Measurements from ENCODE around the gene RPL13A. TPM values are rescaled to one million over a fixed set of nuclear protein-coding genes. Genes with fewer than 3 reads are reported as not detected.
"Not testable (repeated sequence)": the region's sequence is repeated elsewhere in the genome, so short reads cannot be mapped to it uniquely, and the experiment has no call there.

The RPL13A gene
- 2,556 and 3,423 TPM in 2 replicates for total RNA-seq

DNA sequence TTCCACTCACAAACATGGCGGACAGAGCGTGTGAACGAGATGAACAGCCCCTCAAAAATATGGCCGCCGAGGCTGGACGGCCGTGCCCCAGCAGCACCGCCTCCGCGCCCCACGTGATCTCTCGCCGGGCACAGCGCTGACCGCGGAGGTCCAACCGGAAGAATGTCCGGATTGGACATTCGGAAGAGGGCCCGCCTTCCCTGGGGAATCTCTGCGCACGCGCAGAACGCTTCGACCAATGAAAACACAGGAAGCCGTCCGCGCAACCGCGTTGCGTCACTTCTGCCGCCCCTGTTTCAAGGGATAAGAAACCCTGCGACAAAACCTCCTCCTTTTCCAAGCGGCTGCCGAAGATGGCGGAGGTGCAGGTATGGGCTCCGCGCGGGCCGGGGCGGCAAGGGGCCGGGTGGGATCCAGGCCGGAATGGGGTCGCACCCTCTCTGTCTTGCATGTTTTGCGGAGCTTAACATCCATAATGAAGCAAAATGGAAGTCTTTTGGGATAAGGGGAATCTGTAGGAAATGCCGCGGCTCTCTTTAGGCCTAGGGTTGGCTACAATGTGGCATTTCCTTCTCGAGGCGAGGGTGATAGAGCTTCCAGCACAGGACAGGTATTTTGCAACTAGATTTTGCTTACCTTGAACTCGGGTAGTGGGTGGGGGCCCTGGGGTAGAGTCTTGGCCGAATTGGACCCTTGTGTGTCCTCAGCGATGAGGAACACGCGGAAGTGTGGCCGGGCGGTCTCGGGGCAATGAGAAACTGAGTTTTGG, at the start of gene RPL13A:
Gene RPL13A, plus strand, starts transcription at position 332 of the 769 bp plus-strand sequence. Its CDS starts 22 bp downstream, at position 354.
- peak; percentile 96 for DNase-seq (ENCODE audit: low read depth, low spot score)

DNA sequence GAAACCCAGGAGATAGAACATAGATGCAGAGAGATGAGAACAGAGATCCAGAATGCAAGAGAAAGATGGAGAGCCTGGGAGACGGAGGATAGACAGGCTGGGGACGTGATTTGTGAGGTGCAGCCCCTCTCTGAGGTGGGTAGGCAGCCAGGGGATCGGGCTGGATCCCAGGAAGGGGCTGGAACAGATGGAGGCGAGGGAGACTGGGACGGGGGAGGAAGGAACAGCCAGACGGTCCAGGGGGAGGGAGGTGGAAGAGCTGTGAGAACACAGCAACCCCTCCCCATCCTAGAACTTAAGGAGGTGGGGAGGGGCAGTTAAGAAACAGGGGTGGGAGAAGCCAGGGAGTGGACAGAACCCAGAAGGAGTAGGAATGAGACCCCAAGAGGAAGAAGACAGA, 49.1 kb upstream of the RPL13A start:
- DNase-seq (ENCODE audit: low read depth, low spot score): no peak

DNA sequence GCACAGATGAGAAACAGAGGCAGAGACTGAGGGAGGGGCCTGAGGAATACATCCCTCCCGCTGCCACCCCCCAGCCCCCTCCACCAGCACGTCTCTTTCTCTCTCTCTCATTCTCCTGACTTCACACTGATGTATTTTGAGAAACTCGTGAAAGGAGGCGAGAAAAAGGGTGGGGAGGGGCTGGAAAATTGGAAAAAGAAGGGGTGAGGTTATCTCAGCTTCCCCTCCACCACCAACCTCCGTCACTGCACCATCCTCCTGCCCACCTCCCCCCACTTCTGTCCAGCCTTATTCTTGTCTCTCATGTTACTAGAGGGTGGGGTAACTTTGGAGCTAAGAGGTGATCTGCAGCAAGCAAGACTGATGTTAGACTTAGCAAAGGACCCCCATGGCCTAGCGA, 47.6 kb upstream of the RPL13A start:
- no peak for DNase-seq (ENCODE audit: low read depth, low spot score)

DNA sequence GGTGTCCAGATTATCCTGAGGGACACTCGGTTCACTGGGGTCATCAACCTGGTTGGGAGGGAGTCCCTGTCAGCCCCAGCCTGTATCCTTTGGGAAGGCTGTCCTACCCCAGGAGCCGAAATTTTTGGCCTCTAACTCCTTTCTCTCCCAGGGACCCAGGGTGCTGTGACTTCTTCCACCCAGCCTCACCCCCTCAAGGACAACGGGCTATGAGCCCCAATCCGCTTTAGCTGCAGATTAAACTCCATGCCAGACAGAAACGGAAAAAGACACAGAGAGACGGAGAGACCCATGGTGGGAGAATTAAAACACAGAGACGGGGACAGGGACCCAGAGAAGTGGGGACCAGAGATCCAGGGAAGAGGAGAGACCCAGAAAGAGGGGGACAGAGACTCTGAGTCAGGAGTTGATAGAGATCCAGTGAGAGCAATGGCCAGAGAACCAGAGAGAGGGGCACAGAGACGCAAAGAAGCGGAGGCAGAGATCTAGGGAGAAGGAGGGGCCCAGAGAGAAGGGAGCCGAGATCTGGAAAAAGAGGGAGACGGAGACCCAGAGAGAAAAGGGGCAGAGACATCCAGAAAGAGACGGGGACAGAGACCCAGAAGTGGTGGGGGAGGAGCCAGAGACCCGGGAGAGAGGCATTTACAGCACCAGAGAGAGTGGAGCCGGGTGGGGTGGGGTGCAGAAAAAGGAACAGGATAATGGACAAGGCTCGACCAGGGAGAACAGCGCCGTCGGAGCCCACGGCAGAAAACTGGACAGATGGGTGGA, 46.8 kb upstream of the RPL13A start:
- DNase-seq (ENCODE audit: low read depth, low spot score): no peak

DNA sequence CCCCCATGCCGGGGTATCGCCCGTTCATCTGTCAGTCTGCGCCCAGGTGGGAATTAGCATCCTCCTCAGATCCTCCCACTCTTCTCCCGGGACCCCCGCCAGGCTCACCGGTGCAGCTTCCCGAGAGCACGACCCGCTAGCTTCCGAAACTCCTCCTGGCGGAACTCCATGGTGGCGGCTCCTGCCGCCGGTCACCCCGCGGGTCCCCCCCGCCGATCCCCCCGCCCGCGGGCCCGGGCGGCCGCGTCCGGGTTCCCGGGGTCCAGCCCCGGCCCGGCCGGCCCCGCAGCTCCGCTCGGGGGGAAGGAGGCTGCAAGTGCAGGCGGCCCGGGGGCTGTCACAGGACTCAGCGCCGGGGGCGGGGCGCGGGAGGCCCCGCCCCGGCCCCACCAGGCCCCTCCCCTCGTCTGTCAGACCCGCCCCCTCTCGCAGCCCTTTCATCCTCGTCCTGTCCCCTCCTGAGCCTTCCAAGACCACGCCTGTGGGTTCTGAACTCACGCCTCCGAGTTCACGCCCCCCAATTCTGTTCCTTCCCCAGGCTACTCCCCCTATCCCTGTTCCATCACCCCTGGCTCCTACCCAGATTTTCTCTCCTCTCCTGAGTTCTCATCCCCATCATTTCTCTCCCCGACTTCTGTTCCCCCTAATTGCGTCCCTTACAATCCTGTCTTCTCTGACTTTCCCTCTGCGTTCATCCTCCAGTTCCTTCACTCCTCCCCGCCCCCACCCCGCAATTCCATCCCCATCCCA, 46.0 kb upstream of the RPL13A start, which contains the start of gene SLC17A7:
Gene SLC17A7, minus strand, starts transcription at position 318 of the 750 bp plus-strand sequence. Its CDS starts 148 bp downstream, at position 170.
- DNase-seq (ENCODE audit: low read depth, low spot score): no peak

DNA sequence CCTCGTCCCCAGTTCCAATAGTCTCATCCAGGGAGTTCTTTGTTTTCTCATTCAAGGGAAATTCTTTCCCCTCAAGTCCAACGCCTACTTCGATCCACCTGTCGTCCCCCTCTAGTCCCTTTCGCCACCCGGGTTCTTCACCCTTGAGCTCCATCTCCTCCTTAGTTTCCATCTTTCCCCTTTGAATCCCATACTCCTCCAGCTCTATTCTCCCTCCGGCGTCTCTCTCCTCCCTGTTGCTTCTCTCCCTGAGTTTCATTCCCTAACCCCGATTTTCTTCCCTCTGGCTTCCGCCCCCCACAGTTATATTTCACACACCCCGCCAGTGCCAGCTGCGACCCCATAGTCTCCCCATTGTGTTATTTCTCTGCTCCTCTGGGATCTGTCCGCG, 45.5 kb upstream of the RPL13A start:
- no peak for DNase-seq (ENCODE audit: low read depth, low spot score)

DNA sequence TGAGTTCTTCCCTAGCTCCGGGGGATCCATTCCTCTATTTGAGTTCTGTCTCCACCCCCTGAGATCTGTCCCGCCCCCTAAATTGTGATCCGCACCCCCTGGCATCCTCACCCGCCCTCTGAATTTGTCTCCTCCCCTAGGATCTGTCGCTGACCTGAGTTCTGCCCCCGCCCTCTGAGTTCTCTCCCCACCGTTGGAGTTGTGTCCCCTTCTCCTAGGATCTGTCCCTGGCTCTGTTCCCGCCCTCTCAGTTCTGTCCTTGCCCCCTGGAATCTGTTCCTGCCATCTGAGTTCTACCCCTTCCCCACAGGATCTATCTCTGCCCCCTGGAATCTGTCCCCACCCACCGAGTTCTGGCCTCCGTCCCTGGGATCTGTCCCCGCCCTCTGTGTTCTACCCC, 45.1 kb upstream of the RPL13A start:
- no peak for DNase-seq (ENCODE audit: low read depth, low spot score)

DNA sequence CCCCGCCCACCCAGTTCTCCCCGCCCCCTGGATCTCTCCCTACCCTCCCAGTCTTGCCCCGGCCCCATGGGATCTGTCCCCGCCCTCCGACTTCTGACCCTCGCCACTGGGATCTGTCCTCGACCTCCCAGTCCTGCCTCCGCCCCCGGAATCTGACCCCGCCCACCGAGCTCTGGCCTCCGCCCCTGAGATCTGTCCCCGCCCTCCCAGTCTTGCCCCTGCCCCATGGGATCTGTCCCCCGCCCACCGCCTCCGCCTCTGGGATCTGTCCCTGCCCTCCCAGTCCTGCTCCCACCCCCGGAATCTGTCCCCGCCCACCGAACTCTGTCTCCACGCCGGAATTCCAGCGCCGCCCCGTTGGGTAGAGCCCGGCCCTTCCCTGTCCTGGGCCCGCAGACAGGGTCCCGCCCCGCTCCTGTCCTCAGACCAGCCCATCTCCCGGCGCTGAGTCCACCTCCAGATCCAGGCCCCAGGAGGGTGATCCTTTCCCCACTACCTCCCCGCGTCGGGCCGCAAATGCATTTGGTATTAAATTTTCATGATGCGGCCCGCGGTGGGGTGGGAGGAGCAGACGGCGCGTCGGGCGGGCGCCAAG, 44.5 kb upstream of the RPL13A start:
- DNase-seq (ENCODE audit: low read depth, low spot score): peak; percentile 53

DNA sequence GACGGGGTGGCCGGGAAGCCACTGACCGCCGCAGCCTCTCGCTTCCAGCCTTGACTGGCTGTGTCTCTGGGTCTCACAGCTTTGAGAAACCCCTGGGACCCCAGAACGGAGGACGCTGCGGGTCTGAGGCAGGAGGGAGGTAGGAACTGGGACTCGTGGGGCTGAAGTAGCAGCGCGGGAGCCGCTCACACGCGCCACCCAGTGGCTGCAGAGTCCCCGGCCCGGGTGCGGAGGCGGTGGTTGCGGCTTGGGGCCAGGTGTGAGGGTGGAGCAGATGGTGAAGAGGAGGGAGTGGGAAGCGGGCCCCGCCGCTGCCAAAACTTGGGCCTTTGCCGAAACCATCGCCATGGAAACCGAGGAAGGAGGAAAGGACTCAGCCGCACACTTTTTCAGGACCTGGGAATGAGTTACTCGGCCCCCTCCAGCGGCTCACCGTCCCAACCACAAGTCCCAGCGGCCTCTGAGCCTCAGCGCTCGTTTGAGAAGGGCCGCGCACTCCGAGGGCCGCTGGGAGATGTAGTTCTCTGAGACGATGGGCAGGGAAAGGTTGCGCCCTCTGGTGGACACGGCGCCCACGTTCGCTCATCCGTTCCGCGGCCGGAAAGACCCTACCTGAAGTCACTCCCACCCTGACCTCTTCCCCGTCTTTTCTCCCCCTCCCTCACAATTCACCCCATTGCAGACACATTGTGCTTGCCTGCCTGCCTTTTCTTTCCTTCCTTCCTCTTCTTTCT, 43.9 kb upstream of the RPL13A start:
- peak; percentile 79 for DNase-seq (ENCODE audit: low read depth, low spot score)

DNA sequence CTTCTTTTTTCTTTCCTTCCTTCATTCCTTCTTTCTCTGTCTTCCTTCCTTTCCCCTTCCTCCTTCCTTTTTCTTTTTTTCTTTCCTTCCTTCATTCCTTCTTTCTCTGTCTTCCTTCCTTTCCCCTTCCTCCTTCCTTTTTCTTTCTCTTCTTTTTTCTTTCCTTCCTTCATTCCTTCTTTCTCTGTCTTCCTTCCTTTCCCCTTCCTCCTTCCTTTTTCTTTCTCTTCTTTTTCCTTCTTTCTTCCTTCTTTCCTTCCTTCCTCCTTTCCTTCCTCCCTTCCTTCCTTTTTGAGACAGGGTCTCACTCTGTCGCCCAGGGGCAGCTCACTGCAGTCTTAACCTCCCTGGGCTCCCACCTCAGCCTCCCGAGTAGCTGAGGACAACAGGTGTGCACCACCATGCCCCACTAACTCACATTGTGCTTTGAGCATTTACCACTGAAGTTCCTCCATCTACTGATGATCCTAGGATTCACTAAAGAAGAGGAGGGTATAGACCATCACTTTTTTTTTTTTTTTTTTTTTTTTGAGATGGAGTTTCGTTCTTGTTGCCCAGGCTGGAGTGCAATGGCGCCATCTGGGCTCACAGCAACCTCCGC, 43.2 kb upstream of the RPL13A start:
- not testable (repeated sequence) for DNase-seq (ENCODE audit: low read depth, low spot score)

DNA sequence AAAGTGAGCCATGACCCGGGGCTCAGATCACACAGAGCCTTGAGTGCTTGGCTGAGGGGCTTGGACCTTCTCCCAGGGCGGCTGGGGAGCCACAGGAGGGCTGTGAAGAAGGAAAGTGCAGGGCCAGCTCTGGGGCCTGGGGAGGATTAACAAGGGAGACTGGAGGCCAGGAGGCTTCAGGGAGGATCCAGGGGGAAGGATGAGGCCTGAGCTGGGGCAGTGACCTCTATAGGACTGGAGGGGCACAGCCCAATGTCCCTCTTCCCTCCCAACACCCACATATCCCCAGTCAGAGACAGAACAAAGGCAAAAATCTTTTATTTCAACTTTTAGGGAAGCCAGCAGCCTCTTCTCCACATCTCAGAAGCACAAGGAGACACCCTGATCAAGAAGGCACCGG, 41.4 kb upstream of the RPL13A start:
- DNase-seq (ENCODE audit: low read depth, low spot score): no peak

DNA sequence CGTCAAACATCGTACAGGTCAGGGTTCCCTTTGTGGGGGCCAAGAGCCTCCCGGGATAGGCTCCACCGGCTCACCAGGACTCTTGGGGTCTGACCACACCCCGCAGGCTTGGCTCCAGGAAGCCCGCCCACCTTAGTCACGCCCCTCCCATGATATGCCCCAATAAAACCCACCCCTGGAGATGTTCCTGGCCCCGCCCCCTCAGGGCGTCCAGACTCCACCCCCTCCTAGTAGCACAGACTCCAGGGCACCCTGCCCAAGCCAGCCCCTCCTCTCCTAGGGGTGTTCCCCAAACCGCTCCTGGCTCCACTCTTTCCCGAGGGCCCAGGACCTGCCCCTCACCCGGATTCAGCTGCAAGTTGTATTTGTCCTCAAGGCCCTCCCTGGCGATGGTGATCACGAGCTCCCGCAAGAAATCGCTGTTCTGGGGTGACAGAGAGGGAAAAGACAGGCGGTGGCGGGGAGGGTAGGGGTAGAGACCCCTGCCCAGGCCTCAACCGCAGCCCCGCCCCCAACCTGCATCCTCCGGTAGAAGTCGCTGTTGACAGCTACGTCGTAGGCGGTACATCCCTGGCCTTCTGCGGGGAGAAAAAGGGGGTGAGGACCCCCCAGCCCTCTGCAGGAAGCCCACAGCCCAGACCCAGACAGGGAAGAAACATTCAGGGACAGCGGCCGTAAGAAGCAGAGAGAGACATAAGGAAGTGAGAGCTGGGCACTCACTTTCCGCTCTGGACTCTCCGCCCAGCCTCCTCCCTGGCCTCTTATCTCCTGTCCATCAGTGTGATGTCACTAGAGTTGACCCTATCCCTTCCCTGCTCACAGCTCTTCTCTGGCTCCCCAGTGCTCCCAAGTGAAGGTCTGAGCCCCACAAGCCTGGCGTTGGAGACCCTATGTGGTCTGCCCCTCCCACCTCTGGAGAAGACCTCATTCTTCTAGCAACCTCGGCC, 39.6 kb upstream of the RPL13A start:
- no peak for DNase-seq (ENCODE audit: low read depth, low spot score)

DNA sequence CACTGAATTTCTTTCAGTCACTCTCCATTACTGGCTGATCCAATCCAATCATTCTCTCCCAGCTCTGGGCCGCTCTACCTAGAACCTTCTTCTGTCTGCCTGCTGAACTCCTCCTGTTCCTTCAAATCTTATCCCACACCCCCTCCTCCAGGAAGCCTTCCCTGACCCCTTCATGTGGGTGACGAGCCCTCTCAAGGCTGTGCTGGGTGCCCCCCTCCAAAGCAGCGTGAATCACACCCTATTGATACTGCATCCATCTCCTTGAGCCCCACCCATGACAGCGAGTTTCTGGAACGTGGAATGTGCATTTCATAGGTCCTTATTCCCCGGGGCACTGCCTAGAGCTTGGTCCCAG, 39.0 kb upstream of the RPL13A start:
- no peak for DNase-seq (ENCODE audit: low read depth, low spot score)

DNA sequence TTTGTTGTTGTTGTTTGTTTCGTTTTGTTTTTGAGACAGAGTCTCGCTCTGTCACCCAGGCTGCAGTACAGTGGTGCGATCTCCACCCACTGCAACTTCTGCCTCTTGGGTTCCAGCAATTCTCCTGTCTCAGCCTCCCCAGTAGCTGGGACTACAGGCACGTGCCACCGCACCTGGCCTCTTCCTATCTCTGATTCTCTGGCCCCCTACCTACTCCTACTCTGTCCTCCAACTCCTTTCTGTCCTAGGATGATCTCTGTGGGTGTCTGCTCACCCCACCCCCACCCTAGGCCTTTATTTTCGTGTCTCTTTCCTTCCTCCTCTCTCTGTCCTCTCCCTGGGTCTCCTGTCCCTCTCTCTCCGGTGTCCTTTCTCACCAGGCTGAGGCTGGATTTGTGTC, 37.0 kb upstream of the RPL13A start:
- no peak for DNase-seq (ENCODE audit: low read depth, low spot score)

DNA sequence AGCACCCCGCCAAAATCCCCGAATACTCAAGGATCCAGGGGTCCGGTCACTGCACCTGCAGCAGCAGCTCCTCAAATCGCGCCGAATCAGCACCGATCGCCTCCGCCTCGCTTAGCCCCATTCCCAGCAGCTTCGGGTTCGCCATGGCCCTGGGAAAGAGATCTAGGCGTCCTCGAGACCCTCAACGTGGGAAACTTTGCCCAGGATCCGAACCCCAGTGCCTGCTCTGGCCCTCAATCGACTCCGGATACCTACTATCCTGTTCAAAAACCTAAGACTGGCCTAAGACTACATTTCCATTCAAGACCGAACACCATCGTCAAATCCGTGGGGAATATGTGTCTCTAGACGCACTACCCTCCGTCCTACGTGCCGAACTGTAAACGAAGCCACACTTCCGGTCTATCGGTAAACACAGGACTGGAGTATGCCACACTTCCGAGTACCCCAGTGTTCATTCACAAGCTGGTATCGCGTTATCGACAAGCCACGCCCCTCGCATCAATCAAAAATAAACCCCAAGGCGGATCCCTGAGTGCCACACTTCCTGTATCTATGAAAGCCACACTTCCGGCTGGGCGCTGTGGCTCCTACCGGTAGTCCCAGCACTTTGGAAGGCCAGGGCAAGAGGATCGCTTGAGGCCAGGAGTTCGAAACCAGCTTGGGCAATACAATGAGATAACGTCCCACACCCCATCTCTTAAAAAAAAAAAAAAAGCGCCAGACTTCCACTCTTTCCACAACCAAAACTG, 35.8 kb upstream of the RPL13A start, which contains the start of gene PIH1D1:
Gene PIH1D1, minus strand, starts transcription at position 385 of the 752 bp plus-strand sequence. Its CDS starts 240 bp downstream, at position 145.
- peak; percentile 98 for DNase-seq (ENCODE audit: low read depth, low spot score)

DNA sequence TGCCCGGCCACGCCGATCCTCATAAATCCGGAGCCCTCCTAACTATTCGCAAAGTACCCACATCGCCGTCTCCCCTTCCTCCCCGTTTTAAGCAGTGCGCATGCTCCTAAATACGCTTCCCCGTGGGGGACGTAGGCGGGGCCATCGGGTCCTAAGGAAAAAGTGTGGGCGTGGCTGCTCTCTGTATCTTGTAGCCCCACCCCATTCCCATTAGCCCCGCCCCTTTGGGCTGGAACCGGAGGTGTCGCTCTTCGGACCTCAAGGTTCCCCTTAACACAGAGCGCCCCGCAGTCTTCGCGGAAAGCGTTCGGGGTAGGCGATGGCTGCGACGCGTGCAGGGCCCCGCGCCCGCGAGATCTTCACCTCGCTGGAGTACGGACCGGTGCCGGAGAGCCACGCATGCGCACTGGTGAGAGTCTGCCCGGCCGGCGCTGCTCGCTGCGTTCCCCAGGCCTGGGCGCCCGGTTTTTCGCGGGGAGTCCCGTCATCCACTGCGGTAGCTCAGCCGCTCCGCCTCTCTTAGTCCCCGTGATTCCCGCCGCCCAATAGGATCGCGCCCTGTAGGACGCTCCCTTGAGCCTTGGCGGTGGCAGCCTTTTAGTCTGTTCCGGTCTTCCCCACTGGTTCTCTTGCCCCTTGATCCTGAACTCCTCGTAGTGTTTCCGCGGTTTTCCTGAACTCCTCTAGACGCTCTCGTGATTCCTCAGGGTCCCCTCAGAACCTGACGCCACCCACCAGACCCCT, 34.2 kb upstream of the RPL13A start, which contains the start of gene ALDH16A1:
Gene ALDH16A1, plus strand, starts transcription at position 213 of the 744 bp plus-strand sequence. Its CDS starts 107 bp downstream, at position 320.
- peak; percentile 88 for DNase-seq (ENCODE audit: low read depth, low spot score)

DNA sequence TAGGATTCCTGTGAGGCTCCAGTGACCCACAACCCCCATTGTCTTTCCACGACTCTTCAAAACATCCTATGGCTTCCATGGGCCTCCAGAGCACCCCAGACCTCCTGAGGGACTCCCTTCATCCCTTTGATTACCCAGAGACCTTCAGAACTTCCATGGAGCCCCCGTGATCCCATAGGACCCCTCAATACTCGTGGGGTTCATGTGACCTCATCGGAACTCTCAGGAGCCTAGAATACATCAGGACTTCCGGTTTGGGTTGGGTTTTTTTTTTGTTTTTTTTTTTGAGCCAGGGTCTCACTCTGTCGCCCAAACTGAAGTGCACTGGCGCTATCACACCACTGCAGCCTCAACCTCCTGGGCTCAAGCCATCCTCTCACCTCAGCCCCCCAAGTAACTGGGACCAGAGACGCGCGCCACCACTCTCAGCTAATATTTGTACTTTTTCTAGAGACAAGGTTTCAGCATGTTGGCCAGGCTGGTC, 33.6 kb upstream of the RPL13A start:
- no peak for DNase-seq (ENCODE audit: low read depth, low spot score)

Data from pulmonary artery endothelial cell (primary cell).